GM18505 (cell line): Measurements from ENCODE around the gene WDCP.
"Not testable (repeated sequence)": the region's sequence is repeated elsewhere in the genome, so short reads cannot be mapped to it uniquely, and the experiment has no call there.

Source experiments
- ATAC-seq: cut with Tn5 transposase; IDR thresholded peaks from one replicate; pipeline ENCODE4 v1.9.1; 2021; ENCODE audit not compliant: unreplicated experiment
- POLR2A ChIP-seq: IDR thresholded peaks from 4 replicates; pipeline ENCODE4 v1.6.1; 2011; ENCODE audit warnings: borderline replicate concordance; ENCODE audit not compliant: insufficient read depth, insufficient read length; ENCODE audit errors: extremely low read depth

Gene WDCP, protein sequence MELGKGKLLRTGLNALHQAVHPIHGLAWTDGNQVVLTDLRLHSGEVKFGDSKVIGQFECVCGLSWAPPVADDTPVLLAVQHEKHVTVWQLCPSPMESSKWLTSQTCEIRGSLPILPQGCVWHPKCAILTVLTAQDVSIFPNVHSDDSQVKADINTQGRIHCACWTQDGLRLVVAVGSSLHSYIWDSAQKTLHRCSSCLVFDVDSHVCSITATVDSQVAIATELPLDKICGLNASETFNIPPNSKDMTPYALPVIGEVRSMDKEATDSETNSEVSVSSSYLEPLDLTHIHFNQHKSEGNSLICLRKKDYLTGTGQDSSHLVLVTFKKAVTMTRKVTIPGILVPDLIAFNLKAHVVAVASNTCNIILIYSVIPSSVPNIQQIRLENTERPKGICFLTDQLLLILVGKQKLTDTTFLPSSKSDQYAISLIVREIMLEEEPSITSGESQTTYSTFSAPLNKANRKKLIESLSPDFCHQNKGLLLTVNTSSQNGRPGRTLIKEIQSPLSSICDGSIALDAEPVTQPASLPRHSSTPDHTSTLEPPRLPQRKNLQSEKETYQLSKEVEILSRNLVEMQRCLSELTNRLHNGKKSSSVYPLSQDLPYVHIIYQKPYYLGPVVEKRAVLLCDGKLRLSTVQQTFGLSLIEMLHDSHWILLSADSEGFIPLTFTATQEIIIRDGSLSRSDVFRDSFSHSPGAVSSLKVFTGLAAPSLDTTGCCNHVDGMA

DNA sequence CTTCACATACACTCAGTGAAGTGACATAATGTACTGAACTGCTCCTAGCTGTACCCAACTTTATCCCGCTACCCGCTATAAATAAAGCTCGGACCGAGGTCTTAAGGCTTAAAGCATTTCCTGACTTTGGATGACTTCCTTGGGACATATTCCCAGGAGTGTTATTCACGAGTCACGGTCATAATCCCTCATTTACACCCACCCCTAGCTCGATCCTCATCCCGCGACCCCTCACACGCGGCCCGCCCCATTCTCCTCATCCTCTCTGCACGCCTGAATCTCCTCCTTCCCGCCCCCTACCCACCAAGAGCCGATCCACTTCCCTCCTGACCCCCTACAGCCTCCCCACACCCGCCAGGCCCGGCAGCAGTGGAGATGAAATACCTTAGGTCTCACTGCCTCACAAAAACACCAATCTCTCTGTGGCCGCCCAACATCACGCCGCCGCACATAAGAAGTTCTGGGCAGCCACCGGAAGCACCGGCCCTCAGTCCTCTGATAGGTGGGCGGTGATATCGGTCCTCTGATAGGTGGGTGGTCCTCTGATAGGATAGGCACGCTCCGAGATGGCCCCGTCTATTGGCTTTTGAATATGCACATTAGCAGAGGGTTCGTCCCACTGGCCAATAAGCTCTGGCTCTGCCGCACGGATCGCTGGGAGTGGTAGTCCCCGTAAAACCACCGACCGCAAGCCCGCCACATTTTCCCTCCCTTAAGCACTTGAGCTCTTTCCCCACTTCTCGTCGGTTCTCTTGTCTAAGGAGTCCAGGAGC is at the start of gene WDCP:
WDCP (minus strand) TSS at position 462 of the 773 bp plus-strand sequence. CDS start 7,897 bp downstream, outside the sequence.
- TF ChIP-seq POLR2A: peak; percentile 91
- peak; percentile 97 for ATAC-seq

DNA sequence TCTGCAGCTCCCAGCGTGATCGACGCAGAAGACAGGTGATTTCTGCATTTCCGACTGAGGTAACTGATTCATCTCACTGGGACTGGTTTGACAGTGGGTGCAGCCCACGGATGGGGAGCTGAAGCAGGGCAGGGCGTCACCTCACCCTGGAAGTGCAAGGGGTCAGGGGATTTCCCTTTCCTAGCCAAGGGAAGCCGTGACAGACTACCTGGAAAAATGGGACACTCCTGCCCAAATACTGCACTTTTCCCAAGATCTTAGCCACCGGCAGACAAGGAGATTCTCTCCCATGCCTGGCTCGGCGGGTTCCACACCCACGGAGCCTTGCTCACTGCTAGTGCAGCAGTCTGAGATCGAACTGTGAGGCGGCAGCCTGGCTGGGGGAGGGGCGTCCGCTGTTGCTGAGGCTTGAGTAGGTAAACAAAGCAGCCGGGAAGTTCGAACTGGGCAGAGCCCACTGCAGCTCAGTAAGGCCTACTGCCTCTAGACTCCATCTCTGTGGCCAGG is 48.0 kb upstream of the WDCP start:
- not testable (repeated sequence) for ATAC-seq

DNA sequence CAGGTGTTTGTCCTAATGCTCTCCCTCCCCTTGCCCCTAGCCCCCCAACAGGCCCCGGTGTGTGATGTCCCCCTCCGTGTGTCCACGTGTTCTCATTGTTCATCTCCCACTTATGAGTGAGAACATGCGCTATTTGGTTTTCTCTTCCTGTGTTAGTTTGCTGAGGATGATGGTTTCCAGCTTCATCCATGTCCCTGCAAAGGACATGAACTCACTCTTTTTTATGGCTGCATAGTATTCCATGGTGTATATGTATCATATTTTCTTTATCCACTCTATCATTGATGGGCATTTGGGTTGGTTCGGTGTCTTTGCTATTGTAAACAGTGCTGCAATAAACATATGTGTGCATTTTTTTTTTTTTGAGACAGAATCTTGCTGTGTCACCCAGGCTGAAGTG is 46.1 kb upstream of the WDCP start:
- not testable (repeated sequence) for ATAC-seq

DNA sequence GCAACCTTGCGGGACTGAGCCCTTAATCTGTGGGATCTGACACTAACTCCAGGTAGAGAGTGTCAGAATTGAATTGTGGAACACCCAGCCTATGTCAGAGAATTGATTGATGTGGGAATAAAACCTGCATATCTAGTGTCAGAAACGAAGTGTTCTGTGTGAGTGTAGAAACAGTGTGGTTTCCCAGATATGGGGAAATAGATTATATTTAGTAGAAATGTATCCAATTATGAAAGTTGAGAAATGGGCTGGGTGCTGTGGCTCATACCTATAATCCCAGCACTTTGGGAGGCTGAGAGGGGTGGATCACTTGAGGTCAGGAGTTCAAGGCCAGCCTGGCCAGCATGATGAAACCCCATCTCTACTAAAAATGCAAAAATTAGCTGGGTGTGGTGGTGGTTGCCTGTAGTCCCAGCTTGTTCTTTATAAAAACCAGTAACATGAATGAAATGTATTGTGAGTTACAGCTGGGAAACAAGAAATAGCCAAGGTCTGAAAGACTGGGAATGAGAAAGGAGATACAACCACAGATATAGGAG is 41.7 kb upstream of the WDCP start:
- TF ChIP-seq POLR2A: no peak
- ATAC-seq: no peak

DNA sequence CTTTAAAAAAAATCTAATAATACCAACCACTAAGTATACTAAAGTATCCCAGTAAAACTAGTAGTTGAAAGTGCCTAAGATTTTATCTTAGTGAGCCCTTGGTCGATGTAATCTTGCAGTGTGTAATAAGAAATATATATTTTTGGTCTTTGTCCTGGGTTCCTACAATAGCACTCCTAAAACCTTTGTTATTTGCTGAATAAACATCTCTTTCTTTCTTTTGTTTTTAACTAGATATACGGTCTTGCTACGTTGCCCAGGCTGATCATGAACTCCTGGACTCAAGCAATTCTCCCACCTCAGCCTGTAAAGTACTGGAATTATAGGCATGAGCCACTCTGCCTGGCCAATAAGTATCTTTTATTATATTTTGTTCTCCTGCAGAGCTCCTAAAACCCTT is 39.8 kb upstream of the WDCP start:
- no peak for ATAC-seq
- TF ChIP-seq POLR2A: no peak

DNA sequence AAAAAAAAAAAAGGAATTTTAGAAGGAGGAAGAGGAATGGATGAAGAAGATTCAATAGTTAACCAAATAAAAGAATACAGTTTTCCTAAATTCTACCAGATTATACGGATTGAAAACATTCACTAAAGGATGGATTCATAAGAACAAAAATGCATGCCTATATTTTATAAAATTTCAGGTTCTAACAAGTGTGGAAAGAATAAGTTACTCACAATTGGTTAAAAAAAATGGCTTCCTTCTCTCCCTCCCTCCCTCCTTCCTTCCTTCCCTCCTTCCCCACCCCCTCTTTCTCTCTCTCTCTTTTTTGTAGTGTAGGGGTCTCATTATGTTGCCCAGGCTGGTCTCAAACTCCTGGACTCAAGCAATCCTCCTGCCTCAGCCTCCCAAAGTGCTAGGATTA is 39.0 kb upstream of the WDCP start:
- no peak for TF ChIP-seq POLR2A
- no peak for ATAC-seq

DNA sequence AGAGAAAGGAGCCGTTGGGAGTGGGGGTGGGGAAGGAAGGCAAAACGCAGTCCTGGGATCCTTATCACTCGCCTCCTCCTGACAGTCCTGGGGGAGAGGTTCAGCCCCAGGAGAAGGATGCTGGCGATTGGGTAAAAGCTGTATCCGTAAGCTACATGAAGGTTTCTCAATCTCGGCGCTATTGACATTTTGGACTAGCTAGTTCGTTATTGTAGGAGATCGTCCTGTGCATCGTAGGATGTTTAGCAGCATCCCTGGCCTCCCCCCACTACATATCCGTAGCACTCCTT is 38.0 kb upstream of the WDCP start:
- TF ChIP-seq POLR2A: no peak
- no peak for ATAC-seq

DNA sequence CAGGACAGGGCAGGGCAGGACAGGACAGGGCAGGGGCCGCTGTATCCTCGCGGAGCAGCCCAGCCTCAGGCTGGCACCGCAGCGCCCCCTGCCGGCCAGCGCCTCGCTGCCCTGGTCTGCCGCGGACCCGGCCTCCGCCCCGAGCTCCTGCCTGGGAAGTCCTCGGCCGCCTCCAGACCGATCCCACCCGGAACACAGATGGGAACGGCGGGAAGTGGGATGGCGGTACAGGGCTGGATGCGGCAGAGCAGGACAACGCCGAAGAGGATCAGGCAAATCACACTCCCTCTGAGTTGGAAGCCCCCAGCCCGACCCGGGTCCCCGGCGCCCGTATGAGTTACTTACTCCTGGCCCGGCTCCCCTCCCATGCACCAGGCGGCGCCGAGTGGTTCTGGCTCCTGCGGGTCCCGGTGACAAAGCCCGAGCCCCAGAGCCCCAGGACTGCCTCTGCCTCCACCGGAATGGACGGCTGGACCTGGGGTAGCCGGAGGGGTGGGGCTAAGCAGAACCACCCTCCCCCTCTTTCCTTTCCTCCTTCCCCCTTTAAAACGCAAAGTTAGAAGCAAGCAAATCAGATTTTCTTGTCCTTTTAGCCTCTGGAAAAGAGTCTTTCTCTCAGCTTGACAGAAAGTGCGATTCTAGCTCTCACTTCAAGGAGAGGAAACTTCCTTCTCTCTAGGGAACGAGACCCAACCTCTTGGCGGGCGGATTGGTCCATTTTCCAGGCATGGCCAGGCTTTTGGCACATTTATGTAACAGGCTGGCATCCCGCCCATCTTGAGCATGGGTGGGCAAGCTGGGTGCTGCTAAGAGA is 37.4 kb upstream of the WDCP start, which contains the start of gene TP53I3:
TP53I3 (minus strand) TSS at position 449 of the 814 bp plus-strand sequence. CDS start 508 bp downstream, outside the sequence.
- TF ChIP-seq POLR2A: peak; percentile 63
- ATAC-seq: peak; percentile 77

DNA sequence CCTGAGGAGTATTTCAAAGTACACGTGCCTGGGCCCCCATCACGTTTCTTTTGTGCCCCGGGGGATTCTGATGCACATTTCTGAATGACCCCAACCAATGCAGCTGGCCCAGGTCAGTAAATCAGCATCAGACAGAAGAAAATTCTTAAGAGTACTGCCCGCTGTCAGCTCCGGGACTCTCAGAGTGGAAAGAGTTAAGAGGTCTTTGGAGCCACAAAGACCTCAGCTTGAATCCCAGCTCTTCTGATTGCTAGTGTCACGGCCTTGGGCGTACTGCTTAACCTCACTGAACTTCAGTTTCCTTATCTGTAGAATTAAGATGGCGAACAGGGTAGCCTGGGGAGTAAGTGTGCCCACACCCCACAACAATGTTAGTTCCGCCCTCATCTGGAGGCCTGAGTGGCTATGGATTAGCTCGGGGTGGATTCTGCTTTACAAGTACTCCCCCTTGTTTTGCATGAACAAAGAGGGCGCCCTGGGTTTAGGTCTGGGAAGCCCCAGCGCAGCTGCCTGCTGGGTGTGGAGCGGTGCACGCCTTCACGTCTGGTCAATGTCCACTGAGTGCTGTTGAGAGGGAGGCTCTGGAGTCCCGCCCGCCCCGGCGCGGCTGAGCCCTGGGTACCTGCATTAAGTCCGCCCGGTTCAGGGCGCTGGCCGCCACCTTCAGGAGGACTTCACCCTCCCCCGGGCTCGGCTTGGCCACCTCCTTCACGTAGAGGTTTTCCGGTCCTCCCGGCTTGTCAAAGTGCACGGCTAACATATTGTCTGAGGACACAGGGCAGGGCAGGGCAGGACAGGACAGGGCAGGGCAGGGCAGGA is 36.6 kb upstream of the WDCP start:
- peak; percentile 72 for ATAC-seq
- peak; percentile 44 for TF ChIP-seq POLR2A

DNA sequence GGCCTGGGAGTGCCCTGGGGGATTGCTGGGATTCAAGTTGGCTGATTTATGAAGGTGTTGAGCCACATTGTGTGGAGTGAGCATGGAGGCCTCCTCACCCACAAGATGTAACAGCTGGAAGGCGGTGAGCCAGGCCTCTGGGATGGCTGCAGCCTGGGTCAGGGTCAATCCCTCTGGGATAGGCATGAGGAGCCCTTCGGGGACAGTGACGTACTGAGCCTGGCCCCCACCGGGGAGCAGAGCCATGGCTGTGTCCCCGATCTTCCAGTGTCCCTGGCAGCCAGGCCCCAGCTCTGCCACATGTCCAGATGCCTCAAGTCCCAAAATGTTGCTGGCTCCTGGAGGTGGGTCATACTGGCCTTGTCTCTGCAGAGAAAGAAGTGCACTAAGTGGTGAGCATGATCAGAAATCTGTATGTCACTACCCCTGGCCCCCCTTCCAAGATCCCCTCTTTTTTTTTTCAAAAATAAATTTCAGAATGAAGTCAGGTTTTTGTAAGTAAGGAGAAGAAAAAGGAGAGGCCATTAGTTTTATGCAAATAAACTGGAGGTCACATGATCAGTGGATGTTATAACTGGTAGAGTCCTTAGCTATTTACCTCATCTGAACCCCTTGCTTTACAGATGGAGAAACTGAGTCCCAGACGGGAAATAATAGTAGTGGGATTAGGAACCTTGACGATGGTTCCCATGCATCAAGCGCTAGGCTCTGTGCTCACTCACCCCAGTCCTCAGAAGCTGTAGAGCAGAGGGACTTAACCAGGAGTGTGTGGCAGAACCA is 35.8 kb upstream of the WDCP start:
- no peak for TF ChIP-seq POLR2A
- no peak for ATAC-seq

DNA sequence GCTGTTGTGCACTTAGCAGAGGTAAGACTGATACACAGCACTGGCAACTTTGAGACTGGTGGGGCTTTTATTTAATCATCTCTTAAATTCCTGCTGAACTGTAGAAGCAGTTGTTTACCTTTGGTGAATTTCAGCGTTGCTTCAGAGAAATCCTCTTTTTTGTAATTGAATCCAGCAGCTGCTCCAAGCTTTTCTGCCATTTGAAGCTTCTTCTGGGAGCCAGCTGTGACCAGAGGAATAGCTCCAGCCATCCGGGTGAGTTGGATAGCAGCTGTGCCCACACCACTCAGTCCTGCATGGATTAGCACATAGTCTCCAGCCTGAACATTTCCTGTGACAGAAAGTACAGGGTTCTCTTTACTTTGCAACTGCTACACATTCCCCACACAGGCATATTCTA is 33.5 kb upstream of the WDCP start:
- TF ChIP-seq POLR2A: no peak
- ATAC-seq: no peak

DNA sequence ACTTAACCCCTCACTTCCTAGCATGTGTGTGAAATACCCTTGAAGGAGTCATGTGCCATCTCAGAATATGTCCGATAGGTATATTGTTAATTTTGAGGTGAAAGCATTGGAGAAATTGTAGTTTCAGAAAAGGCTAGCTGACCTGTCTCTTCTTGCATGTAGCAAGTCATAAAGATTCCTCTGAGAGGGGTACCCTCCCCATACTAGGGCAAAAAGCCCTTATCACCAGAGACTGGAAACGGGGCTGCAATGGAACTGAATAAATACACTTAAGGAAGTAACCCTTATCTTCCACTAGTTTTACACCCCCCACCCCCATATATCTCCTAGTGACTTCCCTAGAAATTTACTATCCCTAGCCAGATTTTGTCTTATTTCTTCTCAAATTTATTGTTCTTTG is 30.7 kb upstream of the WDCP start:
- no peak for ATAC-seq
- no peak for TF ChIP-seq POLR2A

DNA sequence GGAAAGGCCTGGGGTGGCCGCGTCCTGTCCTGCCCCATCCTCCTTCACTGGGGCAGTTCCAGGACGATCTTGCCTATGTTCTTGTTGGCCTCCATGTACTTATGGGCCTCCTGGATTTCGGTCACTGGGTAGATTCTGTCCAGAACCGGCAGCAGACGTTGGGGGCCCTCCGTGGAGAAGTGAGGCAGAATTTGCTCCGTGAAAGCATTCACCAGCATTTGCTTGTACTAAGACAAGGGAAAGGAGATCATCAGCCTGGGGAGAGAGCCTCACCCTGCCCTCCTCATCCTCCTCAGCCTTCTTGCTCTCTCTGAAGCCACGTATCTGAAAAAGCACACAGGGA is 30.3 kb upstream of the WDCP start:
- TF ChIP-seq POLR2A: no peak
- ATAC-seq: no peak
